ENCODE results near the gene TRPM4. TPM values are rescaled to one million over a fixed set of nuclear protein-coding genes. Genes with fewer than 3 reads are reported as not detected.
A peak's percentile ranks its signal among the peaks of the same experiment; 100 is the strongest.

TRPM4 gene
- total and polyA plus RNA-seq, 11 donors: 16.8 to 45.3 (median 25.8) TPM

- H3K4me1 ChIP-seq: peaks cover 0 to 52% (median 38%) of the 10 kb centered on the region in 12 donors
- TF ChIP-seq POLR2A (IDR thresholded peaks at IDR 0.05) (peak in 1 of 2 donors; percentile 22), CTCF (IDR thresholded peaks at IDR 0.05) (no peak)
- 0 to 1% (median 1%) methylated on average over 25 to 75 of the region's 75 CpGs for WGBS, 4 donors
- DNase-seq (peak; percentile 88 to 90 (median 89)), ATAC-seq (peak; percentile 59 to 72 (median 70))
- peak overlapping the region; percentile 50 to 92 (median 74) for H3K4me3 ChIP-seq
- H3K9me3 ChIP-seq: no peaks in the 10 kb centered on the region
- no peaks in the 10 kb centered on the region for H3K36me3 ChIP-seq
- H3K27ac ChIP-seq: peak overlapping the region; percentile 70 to 100 (median 86)
- intact Hi-C loops (cut with DNase I): loop anchor here in 3 of 10 donors (2.0 to 10.0 kb wide), 3 partner anchors 32 to 276 kb away; partner anchors contain the start of genes C19orf73 (in 2 of the 3), PPFIA3 (in 2 of the 3) and PPP1R15A (in 1 of the 3)
- H3K27me3 ChIP-seq: peaks cover 0 to 21% (median 0%) of the 10 kb centered on the region in 9 donors
Measured at GRCh38 chr19:49150106-49150943, 7.3 kb upstream of the TRPM4 start.

DNA sequence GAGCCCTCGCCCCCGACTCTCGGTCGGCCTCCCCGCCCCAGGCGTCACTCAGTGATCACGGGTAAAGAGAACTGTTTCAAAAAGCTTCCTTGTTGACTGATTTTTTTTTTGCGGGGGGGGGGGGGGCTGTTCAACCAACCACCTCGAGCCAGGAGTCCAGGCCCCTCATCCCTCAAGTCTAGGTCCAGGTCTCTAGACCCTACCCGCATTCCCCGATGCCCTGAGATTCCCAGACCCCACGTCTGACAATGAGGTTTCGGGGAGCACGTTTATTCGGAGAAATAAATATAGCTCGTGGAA, 6.7 kb upstream of the TRPM4 start:
- Histone ChIP-seq H3K27me3 (peaks cover 0 to 21% (median 0%) of the 10 kb centered on the region in 9 donors), H3K4me3 (peak overlapping the region; percentile 50 to 92 (median 74)), H3K27ac (peak overlapping the region in 11 of 12 donors; percentile 70 to 100 (median 87)), H3K36me3 (no peaks in the 10 kb centered on the region), H3K9me3 (no peaks in the 10 kb centered on the region), H3K4me1 (peaks cover 0 to 47% (median 32%) of the 10 kb centered on the region in 12 donors)
- TF ChIP-seq CTCF (IDR thresholded peaks at IDR 0.05): no peak
- no peak for TF ChIP-seq POLR2A (IDR thresholded peaks at IDR 0.05)
- ATAC-seq (no peak), DNase-seq (peak in 1 of 5 donors; percentile 20)
- intact Hi-C loops (cut with DNase I): loop anchor here in 3 of 10 donors (2.0 to 10.0 kb wide), 3 partner anchors 32 to 276 kb away; partner anchors contain the start of genes C19orf73 (in 2 of the 3), PPFIA3 (in 2 of the 3) and PPP1R15A (in 1 of the 3)
- WGBS, 4 donors: 9 to 13% (median 10%) methylated on average over 15 to 16 of the region's 16 CpGs

- WGBS, 4 donors: 10 to 12% (median 11%) methylated on average over 37 to 45 of the region's 45 CpGs
- H3K27ac ChIP-seq: peak overlapping the region in 10 of 12 donors; percentile 5 to 100 (median 88)
- peaks cover 0 to 21% (median 0%) of the 10 kb centered on the region in 9 donors for H3K27me3 ChIP-seq
- H3K9me3 ChIP-seq: no peaks in the 10 kb centered on the region
- DNase-seq (peak; percentile 55 to 78 (median 67)), ATAC-seq (peak in 2 of 4 donors; percentile 1)
- no peaks in the 10 kb centered on the region for H3K36me3 ChIP-seq
- TF ChIP-seq POLR2A (IDR thresholded peaks at IDR 0.05) (no peak), CTCF (IDR thresholded peaks at IDR 0.05) (no peak)
- H3K4me3 ChIP-seq: peak overlapping the region in 11 of 12 donors; percentile 41 to 92 (median 72)
- peaks cover 0 to 41% (median 26%) of the 10 kb centered on the region in 12 donors for H3K4me1 ChIP-seq
- intact Hi-C loops (cut with DNase I): loop anchor here in 3 of 10 donors (2.0 to 10.0 kb wide), 3 partner anchors 33 to 277 kb away; partner anchors contain the start of genes C19orf73 (in 2 of the 3), PPFIA3 (in 2 of the 3) and PPP1R15A (in 1 of the 3)
Measured at GRCh38 chr19:49151267-49152118, 6.1 kb upstream of the TRPM4 start.
